GM19025 (cell line): Measurements from ENCODE around the gene LETMD1.

Experiments used
- ATAC-seq: cut with Tn5 transposase; IDR thresholded peaks from one replicate; pipeline ENCODE4 v1.9.1; 2021; ENCODE audit warnings: mild to moderate bottlenecking, low read depth, moderate library complexity; ENCODE audit not compliant: unreplicated experiment

The LETMD1 gene

DNA sequence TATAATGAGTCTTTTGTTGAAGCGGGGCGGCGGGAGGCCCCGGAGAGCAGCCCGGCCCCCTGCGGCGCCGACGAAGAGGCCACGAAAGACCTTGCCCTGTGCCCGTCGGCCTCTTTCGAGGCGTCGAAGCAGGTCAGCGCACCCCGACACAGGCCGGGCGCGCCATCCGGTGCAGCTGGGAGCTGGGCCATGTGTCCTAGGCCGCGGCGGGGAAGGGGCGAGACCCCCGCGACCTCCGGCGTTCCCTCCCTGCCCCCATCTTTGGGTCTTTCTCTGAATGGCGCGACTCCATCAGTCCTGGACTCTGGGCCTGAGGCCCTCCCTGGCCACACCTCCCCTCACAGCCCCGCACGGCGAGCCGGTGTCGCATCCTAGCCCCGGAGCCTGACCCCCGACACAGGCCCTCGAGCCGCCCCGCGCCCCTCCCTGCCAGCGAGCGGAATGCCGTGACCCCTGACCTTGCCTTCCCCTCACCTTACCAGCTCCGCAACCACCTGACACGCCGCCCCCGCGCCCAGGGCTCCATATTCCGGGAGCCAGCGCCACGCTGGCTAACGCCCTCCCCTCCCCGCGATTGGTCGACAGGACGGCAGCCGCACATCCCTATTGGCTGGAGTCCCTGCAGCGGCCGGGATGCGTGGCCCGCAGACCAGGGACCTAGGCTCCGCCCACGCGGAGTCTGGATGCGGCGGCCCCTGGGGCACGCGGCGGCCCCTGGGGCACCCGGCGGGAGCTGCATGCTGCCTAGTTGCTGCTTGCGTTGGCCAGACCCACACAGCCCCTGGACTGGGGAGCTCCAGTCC is 22.1 kb upstream of the LETMD1 start, which contains the start of gene SLC11A2:
TSS of gene SLC11A2 (minus strand) at position 549 of the 803 bp plus-strand sequence. CDS start 15,656 bp downstream, outside the sequence.
- peak; percentile 96 for ATAC-seq

DNA sequence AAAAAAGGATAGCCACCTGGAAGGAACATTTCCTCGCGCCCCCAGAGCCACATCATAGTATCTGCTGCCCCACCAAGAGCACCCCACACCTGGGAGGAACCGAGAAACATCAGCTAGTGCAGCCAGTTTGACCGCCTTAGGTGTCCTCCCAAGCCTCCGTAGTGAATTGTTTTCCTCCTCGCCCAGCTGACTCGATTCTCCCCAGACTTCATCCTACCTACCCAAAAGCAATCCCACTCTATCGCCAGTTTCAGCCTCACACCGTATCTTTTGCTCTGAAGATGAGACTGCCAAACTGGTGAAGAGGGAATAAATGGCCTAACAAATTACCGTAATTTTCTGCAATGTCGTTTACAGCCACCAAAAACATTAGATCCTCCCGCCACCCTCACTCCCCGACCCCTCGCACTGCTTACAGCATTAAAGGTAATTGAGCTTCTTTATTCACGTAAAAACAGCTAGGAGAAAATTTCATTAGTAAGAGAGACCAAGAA is 20.7 kb upstream of the LETMD1 start:
- ATAC-seq = no peak

DNA sequence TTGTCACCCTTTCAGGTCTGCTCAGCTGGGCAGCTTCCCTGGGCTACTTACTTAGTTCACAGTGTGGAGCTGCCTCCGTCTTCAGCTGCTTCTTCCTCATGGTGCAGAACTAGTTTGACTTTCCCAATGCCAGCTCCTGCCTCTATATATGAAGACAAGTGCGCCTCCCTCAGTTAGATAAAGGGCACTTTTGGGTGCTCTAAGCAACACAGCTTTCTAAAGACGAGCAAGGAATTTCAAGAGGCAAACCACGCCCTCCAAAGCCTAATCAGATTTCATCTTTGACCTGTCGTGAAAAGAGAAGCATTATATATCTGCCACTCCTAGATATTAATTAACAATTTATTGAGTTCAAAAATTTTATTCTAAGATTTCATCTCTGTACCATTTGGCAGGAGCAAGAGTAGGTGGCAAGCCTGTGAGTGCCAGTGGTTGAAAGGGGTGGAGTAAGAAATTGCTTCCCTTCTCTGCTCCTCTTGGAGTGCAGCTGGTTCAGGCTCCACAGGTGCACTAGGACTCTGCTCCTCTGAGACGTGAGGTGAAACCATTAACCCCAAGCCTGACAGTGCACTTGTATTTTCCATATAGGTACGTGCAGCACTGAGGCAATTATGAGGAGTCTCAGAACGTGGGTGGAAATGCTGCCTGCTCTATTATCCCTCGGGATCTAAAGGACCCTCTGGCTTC is 19.9 kb upstream of the LETMD1 start:
- no peak for ATAC-seq

DNA sequence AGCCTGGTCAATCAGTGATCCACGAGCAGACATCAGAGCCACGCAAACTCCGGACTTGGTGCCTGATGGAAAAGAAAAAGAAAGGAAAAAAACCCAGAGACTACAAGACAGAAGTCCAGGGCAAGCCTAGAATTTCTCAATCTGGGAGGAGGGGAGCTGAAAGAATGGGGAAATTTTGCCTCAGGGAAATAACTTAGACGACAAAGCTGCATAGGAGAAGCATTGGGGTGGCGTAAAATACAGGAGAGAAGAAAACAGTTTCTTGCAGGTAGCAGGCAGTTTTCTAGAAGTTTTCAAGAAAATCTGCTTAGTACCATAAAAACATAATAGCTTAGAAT is 19.3 kb upstream of the LETMD1 start:
- no peak for ATAC-seq

DNA sequence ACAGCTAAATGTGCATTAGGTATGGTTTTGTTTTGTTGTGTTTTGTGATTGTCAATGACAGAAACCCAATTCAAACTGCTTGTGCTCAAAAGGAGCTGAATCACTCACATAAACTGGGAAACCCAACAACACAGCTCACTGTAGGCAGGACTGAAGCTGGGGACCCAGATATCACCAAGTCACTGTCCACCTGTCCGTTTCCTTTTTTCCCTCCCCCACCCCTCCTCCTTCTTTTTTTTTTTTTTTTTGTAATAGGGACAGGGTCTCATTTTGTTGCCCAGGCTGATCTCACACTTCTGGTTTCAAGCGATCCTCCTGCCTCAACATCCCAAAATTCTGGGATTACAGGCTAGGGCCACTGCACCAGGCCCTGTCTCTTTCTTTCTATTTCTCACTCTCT is 15.1 kb upstream of the LETMD1 start:
- ATAC-seq = no peak

DNA sequence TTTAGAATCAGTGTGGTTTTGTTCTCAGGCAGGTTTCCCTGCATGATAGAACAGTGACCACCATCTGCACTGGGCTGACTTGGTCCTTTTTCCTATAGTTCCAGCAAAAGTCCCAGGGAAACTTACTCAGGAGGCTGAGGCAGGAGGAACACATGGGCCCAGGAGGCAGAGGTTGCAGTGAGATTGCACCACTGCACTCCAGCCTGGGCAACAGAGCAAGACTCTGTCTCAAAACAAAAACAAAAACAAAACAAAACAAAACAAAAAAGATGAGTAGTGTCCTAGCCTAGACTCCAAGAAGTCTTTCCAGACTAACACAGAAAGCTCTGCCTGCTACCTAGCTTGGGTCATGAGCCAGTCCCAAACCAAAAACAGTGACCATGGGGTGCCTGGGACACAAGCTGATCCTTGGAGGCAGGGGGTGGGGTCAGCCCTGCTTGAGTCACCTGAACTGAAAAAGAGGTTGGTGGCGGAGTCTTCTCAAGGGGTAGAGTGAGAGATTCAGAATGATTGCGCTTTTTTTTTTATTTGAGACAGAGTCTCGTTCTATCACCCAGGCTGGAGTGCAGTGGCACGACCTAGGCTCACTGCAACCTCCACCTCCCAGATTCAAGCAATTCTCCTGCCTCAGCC is 14.6 kb upstream of the LETMD1 start:
- no peak for ATAC-seq

DNA sequence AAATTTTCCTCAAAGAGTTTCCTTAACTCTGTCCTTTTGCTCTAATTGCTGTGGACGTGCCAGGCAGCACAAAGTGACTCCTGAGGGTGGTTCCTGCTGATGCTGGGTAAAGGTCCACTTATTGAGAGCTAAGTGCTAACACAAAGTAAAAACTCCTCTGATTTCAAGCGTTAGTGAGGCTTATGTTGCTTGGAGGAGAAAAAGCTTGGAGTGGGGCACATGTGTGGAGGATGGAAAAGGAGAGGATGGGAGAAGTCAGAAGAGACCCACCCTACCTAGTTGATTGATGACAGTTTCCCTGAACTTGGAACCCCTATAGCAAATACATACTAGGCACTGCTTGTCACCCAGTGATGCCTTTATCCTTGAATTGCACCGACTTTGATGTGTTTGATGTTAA is 11.8 kb upstream of the LETMD1 start:
- ATAC-seq = no peak

DNA sequence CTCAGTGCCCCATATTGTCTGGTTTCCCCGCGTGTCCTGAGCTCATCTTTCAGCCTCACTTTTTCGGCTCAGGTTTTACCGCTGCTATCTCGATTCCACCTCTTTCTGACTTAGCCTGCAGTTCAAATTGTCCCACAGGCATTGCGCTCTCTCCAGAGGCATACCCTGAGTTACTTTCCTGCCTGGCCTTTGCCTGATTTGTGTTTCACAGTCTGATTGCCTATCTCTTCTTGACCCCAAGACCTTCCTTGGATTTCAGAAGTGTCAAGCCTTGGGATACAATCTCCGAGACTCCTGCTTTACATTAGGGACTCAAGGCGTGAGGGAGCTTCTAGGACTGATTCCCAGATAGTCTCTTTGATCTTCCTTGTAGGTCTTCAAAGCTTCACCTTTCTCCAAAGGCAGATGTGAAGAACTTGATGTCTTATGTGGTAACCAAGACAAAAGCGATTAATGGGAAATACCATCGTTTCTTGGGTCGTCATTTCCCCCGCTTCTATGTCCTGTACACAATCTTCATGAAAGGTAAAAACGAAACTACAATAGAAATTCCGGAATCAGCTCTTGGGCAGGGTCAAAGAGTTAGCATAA is 629 bp downstream of the LETMD1 start:
- no peak for ATAC-seq

DNA sequence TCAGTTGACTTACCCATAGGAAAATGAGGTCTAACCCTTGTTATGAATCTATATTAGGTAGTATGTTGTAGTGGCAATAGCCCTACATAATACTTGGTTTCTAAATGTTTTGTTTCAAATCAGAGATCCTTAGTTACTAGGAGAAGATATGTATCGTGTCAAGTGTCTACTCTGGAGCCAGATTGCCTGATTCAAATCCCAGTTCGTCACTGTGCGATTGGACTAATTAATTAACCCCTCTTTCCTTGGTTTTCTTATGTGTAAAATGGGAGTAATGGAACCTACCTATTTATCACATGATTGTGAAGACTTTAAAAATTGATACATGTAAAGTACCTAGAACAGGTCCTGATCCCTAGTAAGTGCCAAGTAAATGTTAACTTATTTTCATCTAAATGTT is 1.4 kb downstream of the LETMD1 start:
- ATAC-seq = no peak

DNA sequence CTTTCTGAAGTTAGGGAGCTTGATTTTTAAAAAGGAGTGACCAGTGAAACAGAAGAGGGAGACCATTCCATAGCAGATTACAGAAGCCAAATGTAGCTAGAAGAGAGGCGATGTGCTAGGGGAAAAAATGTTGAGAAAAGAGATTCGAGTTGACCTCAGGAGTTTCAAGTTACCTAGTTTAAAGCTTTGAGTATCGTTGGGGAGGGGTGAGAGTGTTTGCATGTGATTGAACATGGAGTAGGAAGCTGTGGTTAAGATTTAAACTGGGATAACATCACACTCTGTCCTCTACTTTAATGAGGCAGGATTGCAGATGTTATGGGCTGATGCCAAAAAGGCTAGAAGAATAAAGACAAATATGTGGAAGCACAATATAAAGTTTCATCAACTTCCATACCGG is 3.7 kb downstream of the LETMD1 start:
- ATAC-seq = no peak

DNA sequence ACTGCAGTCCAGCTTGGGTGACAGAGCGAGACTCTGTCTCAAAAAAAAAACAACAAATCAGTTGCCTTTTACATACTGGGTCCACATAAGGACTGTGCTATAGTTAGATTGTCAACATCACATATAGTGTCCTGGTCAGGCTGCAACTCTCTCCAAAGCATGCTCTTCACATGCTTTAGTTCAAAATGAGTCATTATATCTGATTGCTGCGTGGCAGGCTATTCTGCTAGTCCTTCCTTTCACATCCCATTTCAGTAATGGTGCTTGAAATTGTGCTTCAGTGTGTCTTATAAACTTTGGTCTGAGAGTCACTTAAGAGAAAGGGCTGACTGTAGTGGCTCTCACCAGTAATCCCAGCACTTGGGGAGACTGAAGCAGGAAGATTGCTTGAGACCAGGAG is 6.9 kb downstream of the LETMD1 start:
- ATAC-seq = no peak

DNA sequence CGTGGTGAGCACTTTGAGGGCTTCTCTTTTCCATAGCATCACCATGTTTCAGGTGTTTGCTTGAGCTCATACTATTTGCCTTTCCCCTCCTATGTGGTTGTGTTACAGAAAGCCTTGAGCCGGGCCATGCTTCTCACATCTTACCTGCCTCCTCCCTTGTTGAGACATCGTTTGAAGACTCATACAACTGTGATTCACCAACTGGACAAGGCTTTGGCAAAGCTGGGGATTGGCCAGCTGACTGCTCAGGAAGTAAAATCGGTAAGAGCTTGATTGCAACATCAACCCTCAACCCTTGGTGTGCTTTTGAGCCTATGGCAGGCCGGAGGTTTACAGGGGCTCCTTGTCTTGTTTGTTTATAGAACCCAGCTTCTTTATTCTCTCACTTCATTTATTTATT is 8.1 kb downstream of the LETMD1 start:
- no peak for ATAC-seq

DNA sequence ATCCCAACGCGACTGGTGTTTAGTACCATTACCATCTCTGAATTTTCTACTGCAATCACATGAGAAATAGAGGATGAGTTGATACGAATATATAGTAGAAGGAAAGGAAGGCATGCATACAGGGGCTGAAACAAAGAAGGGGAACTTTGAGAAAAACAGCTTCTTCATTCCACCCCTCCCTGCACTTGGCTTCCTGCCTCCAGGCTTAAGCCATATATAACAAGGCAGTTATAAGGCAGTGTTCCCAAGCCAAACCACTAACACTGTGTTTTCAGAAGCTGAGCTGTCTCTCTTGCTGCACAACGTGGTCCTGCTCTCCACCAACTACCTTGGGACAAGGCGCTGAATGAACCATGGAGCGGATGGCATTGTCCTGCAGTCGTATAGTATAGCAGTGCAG is 11.0 kb downstream of the LETMD1 start:
- no peak for ATAC-seq

DNA sequence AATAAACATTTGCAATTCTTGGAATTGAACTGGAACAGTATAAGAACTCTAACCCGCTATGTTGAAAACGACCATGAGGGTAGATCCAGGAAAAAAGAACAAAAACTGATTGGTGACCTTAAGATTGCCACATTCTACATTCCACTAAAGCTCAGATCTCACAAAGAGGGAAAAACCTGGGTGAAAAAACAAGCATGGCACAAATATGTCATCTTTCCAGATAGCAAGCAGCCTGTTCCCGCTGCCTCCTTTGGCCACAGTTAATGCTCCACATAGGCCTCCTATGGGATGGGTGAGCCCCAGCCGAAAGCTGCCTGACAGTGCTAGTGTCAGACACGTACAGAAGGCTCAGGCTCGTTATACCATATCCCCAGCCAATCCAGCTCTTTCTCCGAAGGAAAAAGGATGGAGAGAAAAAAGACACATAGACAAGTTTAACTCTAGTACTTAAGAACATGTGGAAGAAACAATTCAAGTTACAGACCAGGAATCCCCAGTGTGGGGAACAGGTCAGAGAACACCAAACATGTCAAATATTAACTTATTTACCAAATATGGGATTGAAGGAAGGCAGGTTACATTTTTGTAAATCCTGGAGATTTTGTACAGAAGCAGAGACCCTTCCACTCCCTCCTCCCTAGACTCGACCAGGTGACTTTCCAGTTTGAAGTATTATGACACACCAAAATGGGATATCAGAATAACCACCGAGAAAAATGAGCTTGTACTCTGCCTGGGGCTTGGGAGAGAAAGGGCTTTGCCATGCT is 14.7 kb downstream of the LETMD1 start:
- no peak for ATAC-seq

DNA sequence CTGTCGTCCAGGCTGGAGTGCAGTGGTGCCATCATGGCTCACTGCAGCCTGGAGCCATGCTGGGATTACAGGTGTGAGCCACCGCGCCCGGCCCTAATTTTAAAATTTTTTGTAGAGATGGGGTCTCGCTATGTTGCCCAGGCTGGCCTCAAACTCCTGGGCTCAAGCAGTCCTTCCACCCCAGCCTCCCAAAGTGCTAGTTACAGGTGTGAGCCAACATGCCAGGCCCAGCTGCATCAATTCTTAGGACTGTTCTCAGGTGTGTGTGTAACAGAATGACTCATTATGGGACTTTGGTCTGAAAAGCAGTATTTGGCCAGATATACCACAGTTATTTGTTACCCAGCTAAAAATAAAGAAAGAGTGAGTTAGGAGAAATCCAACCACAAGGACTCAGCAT is 17.4 kb downstream of the LETMD1 start:
- ATAC-seq = no peak

DNA sequence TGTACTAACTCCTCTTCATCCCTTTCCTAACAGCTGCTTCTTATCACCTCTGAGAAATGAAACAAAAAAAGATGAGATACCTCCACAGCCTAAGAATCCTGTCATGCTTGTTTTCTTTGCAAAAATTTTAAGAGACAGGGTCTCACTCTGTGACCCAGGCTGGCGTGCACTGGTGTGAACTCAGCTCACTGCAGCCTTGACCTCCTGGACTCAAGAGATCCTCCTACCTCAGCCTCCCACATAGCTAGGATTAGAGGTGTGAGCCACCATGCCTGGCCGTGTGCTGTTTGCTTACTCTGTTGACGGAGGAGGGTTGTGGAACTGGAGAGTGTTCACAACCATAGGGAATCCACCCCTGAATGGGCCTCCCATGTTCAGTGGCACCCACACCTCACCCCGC is 19.1 kb downstream of the LETMD1 start:
- ATAC-seq = no peak

DNA sequence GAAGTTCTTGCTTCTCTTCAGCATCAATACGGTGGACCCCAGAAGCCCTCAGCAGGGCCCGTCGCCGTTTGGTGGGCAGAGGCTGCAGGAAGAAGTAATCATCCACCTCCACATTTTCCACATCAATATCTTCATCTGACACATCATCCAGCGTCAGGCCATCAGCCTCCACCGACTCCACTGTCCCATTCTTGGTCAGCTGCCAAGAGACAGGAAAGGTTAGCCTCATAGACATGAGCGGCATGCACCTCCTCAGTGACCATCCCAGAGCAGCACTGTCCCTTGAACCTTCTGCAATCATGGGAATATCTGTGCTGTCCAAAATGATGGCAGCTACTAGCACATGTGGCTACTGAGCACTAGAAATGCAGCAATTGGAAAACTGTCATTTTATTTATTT is 19.6 kb downstream of the LETMD1 start:
- no peak for ATAC-seq

DNA sequence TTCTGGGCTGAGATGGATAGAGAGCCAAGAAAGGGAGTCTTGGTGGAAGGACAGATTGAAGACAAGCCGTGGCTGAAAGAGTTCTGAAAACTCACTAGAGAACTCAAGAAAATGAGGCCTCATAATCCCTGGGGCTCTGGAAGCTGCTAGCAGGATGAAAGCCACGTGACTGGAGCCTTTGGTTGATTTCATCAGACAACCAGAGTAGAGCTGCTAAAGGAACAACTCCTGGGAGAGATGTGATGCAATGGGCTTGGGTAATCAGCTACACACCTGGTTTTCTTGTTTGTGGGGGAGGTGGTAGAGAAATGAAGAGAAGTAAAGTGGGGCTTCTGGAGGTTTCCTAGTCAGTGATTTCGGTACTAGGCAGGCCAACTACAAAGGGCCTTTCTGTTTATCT is 21.9 kb downstream of the LETMD1 start:
- ATAC-seq = no peak

DNA sequence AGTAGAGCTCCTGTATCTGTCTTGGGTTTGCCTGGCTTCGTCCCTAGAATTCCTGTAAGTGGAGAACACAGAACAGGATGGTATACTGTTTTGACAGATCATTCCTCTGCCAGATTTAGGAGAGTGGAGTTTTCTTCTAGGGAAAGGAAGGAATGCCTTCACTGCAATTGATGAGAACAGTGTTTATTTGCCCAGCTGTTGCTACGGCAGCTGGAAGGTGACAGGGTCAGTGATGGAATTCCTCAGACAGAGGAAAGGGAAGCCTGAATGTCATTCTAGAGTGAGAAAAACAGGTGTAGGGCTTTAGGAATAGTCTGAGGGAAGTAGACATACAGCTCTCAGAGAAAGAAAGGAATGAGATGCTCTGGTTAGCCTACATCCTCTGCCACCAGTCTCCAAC is 23.5 kb downstream of the LETMD1 start:
- ATAC-seq = no peak

DNA sequence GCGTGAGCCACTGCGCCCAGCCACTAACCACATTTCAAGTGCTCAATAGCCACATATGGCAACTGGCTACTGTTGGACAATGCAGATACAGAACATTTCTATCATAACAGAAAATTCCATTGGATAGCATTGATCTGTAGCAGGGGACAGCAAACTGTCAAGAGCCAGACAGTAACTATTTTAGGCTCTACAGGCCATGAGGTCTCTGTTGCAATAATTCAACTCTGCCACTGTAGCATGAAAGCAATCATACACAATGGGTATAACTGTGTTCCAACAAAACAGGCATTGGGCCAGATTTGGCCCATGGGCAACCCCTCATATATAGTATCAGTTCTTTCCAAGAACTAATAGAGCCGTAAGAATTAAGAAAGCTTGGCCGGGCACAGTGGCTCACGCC is 27.3 kb downstream of the LETMD1 start:
- no peak for ATAC-seq
